HG02870 (cell line): Measurements from ENCODE around the gene HIPK2.
"Not testable (repeated sequence)": the region's sequence is repeated elsewhere in the genome, so short reads cannot be mapped to it uniquely, and the experiment has no call there.

Experiments used
- ATAC-seq: cut with Tn5 transposase; IDR thresholded peaks from one replicate; pipeline ENCODE4 v1.9.1; 2021; ENCODE audit warnings: mild to moderate bottlenecking, moderate library complexity; ENCODE audit not compliant: unreplicated experiment

The HIPK2 gene

DNA sequence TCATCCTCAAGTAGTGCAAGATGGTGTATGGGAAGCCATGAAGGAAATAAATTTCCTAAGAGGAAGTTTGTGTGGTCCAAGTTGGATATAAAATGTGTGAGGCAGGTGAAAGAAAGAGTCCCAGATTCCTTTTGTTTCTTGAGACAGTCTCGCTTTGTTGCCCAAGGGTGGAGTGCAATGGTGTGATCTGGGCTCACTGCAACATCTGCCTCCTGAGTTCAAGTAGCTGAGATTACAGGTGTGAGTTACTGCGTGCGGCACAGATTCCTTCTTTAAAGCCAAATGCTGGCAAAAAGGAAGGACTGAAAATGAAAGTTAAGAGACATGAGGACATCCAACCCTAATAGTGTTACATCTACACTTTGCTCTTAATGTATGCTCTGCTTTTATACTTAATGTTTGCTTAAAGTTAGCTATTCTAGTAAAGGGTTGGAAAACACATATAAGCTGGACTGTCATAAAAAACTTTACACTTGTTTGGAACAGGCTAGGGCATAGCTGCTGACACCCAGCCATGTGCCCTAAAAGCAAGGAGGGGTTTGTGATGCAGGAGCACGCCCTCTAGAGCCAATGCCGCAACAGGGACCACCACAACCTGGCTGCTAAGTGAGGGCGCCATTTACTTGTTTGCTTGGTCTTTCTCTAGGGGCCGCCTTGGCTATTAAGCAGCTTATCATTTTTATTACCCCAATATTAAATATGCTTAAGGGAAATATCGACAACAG is 219.8 kb downstream of the HIPK2 start:
- no peak for ATAC-seq

DNA sequence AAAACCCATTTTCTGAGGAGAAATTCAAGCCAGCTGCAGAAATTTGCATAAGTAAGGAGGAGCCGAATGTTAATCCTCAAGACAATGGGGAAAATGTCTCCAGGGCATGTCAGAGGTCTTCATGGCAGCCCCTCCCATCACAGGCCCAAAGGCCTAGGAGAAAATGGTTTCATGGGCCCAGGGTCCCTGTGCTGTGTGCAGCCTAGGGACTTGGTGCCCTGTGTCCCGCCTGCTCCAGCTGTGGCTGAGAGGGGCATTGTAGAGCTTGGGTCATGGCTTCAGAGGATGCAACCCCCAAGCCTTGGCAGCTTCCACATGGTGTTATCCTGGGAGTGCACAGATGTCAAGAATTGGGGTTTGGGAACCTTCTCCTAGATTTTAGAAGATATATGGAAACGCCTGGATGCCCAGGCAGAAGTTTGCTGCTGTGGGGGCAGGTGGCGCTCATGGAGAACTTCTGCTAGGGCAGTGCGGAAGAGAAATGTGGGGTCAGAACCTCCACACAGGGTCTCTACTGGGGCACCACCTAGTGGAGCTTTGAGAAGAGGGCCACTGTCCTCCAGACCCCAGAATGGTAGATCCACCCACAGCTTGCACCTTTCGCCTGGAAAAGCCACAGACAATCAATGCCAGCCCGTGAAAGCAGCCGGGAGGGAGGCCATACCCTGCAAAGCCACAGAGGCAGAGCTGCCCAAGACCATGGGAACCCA is 223.7 kb downstream of the HIPK2 start:
- not testable (repeated sequence) for ATAC-seq

DNA sequence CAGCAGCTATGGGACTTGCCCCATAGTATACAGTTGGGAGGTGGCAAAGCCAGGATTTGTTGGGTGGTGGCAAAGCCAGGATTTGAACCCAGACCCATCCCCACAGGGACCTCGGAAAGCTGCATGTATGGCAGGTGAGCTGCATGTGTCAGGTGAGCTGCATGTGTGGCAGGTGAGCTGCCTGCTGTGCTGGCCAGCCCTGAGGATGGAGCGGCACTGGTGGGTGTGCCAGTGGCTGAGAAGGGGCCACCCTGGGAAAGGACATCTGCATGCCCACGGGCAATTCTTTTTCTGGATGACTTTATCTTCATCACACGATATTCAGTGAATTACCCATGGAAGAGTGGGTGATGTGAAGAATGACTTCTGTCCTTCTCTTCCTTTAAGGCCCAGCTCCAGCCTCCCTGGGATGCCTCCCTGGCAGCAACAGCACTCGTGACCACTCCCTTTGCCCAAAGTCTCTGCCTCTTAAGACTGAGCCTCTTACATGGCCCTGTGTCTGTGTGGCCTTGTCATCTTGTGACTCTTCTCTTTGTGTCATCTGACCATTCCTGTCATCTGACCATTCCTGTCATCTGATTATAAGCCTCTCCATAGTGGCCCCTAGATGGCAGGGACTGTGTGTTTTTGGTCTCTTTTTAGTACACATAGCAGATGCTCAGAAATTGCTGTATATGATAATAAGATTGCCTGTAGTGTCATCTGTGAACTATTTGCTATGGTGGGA is 229.3 kb downstream of the HIPK2 start:
- no peak for ATAC-seq

DNA sequence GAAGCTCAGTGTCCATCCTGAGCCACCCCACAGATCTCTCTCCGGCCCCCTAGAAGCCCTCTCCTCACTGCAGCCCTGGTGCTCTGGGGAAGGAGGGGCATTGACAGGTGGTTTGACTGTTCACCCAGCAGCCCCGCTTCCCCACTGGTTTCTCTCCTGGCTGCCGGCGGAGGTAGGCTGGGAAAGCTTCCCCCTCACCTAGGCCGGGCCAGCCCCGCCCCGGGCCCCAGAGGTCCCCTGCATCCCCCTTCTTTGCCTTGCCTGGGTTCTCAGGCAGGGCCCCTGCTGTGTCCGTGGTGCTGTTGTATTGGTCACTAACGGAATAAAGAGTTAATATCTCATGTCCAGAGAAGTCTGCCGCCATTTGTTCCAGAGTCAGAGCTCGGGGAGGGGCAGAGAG is 233.2 kb downstream of the HIPK2 start:
- ATAC-seq: no peak

DNA sequence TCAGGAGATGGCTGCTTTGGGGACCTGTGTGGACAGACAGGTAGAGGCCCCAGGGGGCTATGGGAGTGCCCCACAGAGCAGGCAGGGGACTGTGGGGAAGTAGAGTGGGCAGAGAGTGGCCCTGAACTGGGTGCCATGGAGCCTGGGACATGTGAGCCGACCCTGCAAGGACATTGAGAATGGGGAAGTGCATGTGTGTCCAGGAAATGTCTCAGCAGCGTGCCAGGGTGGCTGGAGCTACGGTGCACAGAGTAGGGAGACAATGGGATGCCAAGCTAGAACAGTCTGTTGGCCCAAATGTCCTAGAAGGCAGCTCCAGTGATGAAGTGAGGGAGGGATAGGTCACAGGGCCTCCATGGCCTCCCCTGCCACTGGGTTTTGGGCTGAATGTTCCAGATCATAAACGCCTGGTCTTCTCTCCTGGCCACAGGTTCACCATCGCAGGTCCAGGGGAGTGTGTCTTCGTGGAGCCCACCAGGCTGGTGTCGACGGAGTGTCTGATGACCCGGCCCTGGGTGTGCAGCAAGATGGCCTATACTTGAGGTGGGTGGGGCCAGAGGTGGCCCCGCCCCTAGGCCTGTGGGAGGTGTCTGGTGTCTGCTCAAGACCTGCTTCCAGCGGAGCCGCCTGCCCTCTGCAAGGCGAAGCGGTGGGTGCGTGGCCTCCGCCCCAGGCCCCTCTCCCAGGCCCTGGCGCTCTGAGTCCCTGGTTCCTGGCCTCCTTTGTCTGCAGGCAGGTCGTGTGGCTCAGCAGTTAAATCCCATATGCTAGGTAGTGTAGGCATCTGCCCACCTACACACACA is 233.8 kb downstream of the HIPK2 start:
- ATAC-seq: no peak

DNA sequence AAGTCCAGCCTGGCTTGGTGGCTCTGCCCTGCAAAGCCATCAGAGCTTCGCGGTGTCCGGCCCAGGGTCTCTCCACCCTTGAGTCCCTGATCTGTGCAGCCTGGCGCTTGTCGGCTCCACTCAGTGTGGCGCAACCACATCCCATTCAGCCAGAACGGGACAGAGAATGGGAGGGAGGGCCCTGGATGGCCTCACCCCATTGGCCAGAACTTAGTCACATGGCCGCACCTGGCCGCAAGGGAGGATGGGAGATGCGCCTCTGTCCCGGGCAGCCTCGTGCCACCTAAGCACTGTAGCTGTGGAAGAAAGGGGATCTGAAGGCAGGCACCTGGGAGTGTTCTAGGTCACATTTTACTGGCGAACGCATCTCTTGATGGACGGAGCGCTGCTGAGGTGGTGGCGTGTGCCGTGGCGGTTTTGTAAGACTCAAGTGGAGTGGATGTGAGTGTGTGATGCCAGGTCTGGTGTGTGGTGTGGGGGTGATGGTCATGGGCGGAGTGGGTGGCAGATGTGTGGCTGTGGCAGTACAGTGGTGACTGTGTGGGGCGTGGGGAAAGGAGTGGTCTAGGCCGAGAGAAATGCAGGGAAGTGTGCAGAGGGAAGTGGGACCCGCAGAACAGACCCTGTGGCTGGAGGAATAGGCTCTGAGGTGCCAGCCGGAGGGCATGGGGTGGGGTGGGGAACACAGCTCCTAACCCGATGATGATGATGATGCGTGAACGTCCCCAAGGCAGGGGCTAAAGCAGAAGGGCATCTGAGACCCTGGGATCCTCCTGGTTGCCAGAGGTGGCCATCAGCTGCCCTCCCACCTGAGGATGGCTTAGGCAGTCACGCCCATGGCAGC is 235.3 kb downstream of the HIPK2 start:
- ATAC-seq: no peak

DNA sequence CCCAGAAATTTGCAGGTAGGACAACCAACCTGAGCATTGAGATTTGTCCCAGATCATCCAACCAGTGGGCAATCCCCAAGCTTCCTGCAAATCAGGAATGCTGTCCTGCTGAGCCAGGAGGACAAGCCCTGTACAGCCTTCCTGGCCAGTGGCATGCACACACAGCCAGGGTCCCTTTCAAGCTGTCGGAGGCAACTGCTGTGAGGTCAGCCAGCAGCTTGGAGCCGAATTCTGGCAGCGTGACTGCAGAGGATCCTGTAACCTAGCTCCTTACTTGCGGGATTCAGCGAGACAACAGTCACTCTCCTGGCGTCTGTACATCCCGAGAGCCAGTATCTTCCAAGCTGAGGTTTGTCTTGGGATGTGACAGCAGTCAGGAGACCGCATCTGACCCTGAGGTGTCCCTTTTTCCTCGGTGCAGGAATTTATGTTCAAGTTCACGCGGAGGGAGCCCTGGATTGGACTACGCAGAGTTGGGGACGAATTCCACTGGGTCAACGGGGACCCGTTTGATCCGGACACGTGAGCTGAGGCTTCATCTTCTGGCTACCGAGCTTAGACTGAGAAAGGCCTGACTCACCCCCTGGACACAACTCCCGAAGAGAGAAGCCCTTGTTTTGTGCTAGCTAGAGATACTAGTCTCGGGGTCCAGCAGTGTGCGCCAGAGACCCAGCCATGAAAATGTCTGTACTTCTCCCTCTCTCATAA is 236.0 kb downstream of the HIPK2 start:
- no peak for ATAC-seq

DNA sequence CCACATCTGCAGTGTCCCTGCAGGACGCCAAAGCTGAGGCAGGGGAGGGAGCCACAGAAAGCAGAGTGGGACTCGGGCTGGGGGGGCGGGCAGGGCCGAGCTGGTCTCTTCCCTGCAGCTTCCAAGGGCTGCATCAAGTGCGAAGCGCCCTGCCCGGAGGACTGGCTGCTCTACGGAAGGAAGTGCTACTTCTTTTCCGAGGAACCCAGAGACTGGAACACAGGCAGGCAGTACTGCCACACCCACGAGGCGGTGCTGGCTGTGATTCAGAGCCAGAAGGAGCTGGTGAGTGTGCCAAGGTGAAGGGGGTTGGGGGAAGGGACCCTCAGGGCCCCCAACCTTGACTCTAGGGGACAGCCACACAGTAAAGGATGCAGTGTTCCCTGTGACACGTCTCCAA is 237.6 kb downstream of the HIPK2 start:
- no peak for ATAC-seq

DNA sequence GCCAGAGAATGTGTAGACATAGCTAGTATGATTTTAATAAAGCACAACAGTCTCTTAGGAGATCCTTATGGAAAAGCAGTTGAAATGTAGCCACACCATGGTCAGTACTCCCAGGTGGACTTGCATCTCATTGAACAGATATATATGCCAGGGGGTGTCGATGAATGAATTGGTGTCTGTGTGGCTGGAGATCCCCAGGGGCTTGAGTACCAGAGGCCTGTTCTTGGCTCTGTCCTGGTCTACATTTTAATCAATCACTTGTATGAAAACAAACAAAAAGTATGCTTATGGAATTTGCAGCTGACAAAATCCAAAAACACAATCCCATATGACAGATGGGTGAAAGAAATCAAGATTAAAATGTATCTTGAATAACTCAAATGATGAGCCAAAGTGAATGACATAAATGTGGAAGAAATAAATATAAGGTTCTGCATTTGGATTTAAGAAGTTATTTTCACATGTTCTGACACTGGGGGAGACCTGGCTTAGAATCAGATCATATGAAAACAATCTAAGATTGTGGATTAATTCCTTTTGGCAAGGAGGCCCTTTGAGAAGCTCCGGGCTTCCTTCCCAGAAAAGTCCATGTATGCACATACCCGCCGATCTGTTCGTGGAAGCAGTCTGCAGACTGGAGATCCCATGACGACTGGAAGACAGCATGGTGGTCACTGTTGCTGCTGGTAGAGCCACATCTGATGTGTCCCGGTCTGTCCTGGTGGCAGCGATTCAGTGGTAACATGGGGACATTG is 238.7 kb downstream of the HIPK2 start:
- no peak for ATAC-seq

DNA sequence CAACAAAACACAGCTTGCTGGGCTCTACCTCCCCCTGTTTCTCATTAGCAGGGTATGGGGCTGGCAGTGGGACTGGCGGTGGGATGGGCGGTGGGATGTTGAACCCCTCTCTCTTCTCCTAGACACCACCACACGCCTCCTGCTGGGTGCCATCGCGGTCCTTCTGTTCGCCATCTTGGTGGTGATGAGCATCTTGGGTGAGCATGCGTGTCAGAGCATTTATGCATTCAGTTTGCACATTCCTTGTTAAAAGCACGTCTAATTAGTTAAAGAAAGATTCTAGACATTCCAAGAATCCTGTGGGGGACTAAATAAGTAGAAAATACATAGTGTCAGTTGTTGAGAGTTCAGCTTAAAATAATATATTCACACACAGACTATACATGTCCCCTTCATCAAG is 241.6 kb downstream of the HIPK2 start:
- no peak for ATAC-seq

DNA sequence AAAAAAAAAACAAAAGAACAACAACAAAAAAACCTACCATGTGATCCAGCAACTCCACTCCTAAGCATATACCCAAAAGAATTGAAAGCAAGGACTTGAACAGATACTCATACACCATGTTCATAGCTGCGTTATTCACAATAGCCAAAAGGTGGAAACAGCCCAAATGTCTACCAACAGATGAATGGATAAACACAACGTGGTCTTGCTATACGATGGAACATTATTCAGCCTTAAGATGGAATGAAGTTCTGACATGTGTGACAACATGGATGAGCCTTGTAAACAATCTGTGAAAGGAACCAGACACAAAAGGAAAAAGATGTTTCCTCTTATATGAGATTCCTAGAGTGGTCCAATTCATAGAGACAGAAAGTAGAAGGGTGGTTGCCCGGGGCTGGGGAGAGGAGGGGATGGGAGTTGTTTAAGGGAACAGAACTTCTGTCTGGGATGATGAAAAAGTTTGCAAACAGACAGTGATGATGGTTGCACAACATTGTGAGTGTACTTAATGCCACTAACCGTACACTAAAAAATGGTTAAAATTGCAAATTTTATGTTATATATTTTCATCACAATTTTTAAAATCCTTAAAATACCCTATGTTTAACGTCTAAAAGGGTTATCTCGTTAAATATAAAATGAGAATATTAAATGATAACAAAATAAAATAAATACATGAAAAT is 242.7 kb downstream of the HIPK2 start:
- no peak for ATAC-seq

DNA sequence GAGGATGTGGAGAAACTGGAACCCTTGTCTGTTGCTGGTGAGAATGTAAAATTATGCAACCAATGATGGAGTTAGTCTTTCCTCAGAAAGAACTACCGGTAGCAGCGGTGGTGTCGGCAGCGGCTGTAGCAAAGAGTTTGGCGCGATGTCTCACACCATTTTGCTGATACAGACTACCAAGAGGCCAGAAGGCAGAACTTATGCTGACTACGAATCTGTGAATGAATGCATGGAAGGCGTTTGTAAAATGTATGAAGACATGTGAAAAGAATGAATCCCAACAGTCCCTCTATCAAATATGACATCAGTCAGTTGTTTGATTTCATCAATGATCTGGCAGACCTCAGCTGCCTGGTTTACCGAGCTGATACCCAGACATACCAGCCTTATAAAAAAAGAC is 243.7 kb downstream of the HIPK2 start:
- ATAC-seq: no peak

DNA sequence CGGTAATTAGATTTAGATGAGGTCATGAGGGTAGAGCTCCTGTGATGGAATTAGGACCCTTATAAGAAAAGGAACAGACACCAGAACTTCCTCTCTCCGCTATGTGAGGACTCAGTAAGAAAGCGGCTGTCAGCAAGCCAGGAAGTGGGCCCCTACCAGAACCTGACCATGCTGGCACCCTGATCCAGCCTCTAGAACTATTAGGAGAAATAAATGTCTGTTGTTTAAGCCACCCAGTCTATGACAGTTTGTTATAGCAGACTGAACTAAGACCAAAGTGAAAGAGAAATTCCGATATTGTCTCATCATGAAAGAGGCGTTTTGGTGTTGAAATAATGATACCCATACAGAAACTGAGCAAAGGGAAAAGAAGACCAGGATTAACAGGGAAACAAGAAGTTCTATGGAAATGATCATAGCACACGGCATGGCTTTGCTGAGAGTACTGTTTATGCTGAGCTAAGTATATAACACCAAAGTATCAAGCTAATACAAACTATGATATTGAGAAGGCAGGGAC is 245.1 kb downstream of the HIPK2 start:
- ATAC-seq: no peak

DNA sequence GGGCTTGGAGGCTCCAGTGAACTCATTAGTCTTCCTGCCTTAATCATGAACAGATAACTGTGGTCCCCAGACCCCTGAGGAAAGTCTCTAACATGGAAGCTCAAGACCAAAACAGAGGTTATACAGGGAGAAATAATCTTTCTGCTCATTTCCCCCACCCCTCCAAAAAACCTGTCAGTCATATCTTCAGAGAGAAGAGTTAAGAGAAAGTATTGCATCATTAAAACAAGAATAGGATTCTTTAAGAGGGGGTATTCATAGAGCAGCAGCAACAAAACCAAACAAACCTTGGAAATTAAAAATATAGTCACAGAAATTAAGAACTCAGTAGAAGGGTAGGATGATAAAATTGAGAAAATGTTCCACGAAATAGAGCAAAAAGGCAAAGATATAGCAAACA is 246.7 kb downstream of the HIPK2 start:
- ATAC-seq: no peak

DNA sequence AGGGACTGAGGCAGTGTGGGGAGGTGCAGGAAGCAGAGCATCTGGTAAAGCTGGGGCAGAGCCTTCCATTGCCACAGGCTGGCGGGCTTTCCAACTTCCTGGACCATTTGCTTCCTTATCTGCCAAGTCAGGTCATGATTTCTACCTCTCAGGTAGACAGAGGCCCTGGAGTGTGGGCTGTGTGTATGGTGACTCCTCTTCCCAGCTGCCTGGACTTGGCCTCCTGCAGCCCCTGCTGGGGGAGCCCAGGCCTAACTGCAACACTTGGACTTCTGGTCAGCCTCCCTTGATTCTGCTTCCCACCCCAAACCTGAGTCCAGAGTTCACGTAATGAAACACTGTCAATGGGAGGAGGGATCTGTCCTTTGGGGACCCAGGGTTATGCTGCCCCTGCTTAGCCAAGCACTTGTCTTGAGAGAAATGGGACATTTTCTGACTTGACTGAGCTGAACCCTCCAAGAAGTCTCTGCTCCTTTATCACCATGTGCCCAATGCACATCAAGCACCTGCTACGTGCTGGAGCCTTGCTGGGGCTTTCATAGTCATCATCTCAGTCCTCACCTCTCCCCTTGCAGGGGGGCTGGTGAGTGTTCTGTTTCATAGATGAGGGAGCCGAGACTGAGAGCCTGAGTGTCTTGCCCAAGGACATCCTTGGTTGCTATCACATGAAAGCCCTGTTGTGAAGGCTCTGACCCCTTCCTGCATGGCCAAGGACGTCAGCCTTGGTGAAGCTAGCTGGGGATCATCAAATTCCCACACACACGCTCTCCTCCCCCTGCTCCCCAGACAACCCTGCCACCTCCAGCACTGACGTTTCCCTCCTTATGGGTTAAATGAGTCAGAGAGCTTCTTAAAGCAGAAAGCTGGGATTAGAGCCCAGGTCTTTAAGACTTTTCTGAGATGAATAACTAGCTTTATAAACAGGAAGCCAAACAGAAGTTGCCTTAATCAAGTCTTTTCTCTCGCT is 250.9 kb downstream of the HIPK2 start:
- ATAC-seq: no peak

DNA sequence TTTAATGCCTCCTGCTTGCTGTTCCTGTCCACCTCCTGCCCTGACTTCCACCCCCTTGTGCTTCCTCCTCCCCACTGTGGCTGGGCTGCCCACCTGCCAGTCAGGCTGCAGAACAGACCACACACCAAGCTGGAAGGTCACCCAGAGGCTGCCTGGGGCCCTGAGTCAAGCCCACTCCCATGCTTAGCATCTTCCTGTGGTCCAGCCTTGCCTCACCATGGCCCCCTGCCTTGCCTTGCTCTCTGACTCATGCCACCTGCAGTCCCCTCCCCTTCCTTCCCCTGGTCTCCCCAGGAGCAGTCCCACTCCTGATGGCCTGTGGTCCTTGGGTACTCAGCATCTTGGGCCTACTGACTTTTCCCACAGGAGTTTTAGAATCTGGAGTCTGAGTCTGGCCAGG is 252.0 kb downstream of the HIPK2 start:
- no peak for ATAC-seq

DNA sequence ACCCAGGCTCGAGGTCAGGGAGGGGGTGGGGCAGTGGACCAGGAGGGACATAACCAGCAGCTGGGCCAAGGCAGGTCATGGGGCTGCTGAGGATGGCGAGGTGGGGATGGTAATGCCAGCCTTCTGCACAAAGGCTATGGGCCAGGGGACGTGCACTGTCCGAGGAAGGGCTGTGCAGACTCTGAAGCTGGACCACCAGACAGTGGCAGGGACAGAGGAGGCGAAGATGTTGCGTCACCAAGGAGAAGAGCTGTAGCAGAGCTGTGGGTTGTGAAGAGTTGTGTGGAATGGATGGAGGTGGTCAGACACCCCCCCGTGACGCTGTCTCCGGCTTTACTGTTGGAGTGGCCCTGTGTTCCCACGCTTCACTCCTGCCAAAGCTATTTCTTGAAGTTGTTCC is 252.6 kb downstream of the HIPK2 start:
- ATAC-seq: no peak
